GM21717 (cell line): ENCODE data around the gene VEZF1.
A peak's percentile ranks its signal among the peaks of the same experiment; 100 is the strongest.
"Not testable (repeated sequence)": the region's sequence is repeated elsewhere in the genome, so short reads cannot be mapped to it uniquely, and the experiment has no call there.

ENCODE experiments used
- ATAC-seq: cut with Tn5 transposase; IDR thresholded peaks from one replicate; pipeline ENCODE4 v1.9.1; 2021; ENCODE audit warnings: mild to moderate bottlenecking, moderate library complexity; ENCODE audit not compliant: unreplicated experiment

The VEZF1 gene

GRCh38 chr17:57976594-57976993 is 11.5 kb downstream of the VEZF1 start:
- no peak for ATAC-seq

GRCh38 chr17:57975044-57975443 is 13.0 kb downstream of the VEZF1 start:
- ATAC-seq: no peak

- ATAC-seq: not testable (repeated sequence)
Measured at GRCh38 chr17:57974053-57974824, 13.8 kb downstream of the VEZF1 start.

- no peak for ATAC-seq
Measured at GRCh38 chr17:57972151-57972550, 15.9 kb downstream of the VEZF1 start.

- ATAC-seq: no peak
Measured at GRCh38 chr17:57971572-57971971, 16.5 kb downstream of the VEZF1 start.

GRCh38 chr17:57970710-57971109 is 17.3 kb downstream of the VEZF1 start:
- no peak for ATAC-seq

- no peak for ATAC-seq
Measured at GRCh38 chr17:57968456-57968855, 19.6 kb downstream of the VEZF1 start.

GRCh38 chr17:57966875-57967274 is 21.2 kb downstream of the VEZF1 start:
- ATAC-seq: no peak

GRCh38 chr17:57966246-57966645 is 21.8 kb downstream of the VEZF1 start:
- ATAC-seq: no peak

GRCh38 chr17:57965521-57966160 is 22.4 kb downstream of the VEZF1 start:
- ATAC-seq: no peak

- no peak for ATAC-seq
Measured at GRCh38 chr17:57963149-57963511, 24.9 kb downstream of the VEZF1 start.

GRCh38 chr17:57962279-57963148 is 25.5 kb downstream of the VEZF1 start:
- ATAC-seq: no peak

- no peak for ATAC-seq
Measured at GRCh38 chr17:57959929-57960328, 28.1 kb downstream of the VEZF1 start.

- not testable (repeated sequence) for ATAC-seq
Measured at GRCh38 chr17:57958391-57958790, 29.7 kb downstream of the VEZF1 start.

GRCh38 chr17:57957886-57958285 is 30.2 kb downstream of the VEZF1 start:
- no peak for ATAC-seq

- ATAC-seq: no peak
Measured at GRCh38 chr17:57957120-57957850, 30.8 kb downstream of the VEZF1 start.

GRCh38 chr17:57956291-57957119 is 31.5 kb downstream of the VEZF1 start:
- ATAC-seq: peak; percentile 66

- ATAC-seq: no peak
Measured at GRCh38 chr17:57955183-57955931, 32.7 kb downstream of the VEZF1 start, which contains the start of gene CUEDC1. Gene CUEDC1 (minus strand): TSS chr17:57955412. CDS start chr17:57885564, 69,848 bp downstream.
